PC-9 (cell line): ENCODE data around the gene IRAK2. TPM values are rescaled to one million over a fixed set of nuclear protein-coding genes. Genes with fewer than 3 reads are reported as not detected.

Experiments used
- BruUV-seq: library from RNA; stranded (reverse); fragments of 400-500 nt; replicated peaks from 2 replicates; lab custom pipeline; 2021; lab: Mats Ljungman, UMichigan
- CTCF ChIA-PET: fragments of 300-600 bp; sonication (Branson Sonifier 250); formaldehyde crosslinking; loops from one replicate; lab custom pipeline; 2022; ENCODE audit warnings: antibody characterized with exemption; lab: Charles Lee
- POLR2A ChIA-PET: fragments of 300-600 bp; sonication (Branson Sonifier 250); formaldehyde crosslinking; loops from one replicate; lab custom pipeline; 2022; ENCODE audit warnings: antibody characterized with exemption; ENCODE audit not compliant: unreplicated experiment; lab: Charles Lee
- DNase-seq, 2 experiments: peaks; one replicate each; pipeline versions ENCODE4 v3.0.0 to v3.0.0-alpha.2; 2015 to 2022; ENCODE audit warnings: mixed read lengths in 1 of 2
- H2AFZ ChIP-seq: fragments of 200-600 bp; sonication (generic); 2 replicates; pipeline ENCODE4 v1.8.1; 2017; ENCODE audit warnings: antibody characterized with exemption
- H3F3A ChIP-seq: fragments of 200-600 bp; sonication (generic); 2 replicates; pipeline ENCODE4 v1.8.1; 2017; ENCODE audit warnings: antibody characterized with exemption, mild to moderate bottlenecking, low read depth; ENCODE audit not compliant: insufficient read depth
- H3K27ac ChIP-seq: fragments of 200-600 bp; sonication (generic); 2 replicates; pipeline ENCODE4 v1.6.1; 2016; ENCODE audit warnings: mixed run types
- H3K27me3 ChIP-seq: fragments of 200-600 bp; sonication (generic); 2 replicates; pipeline ENCODE4 v1.6.1; 2016; ENCODE audit warnings: low read depth, mixed run types; ENCODE audit not compliant: insufficient read depth
- H3K36me3 ChIP-seq: fragments of 200-600 bp; sonication (generic); 2 replicates; pipeline ENCODE4 v1.6.1; 2016; ENCODE audit warnings: low read depth, mixed run types
- H3K4me1 ChIP-seq: fragments of 200-600 bp; sonication (generic); replicated peaks from 2 replicates; pipeline ENCODE4 v1.6.1; 2016; ENCODE audit warnings: mixed run types; ENCODE audit not compliant: insufficient read depth
- H3K4me2 ChIP-seq: fragments of 200-600 bp; sonication (generic); 2 replicates; pipeline ENCODE4 v1.6.1; 2017; ENCODE audit warnings: mixed run types
- H3K4me3 ChIP-seq: fragments of 200-600 bp; sonication (generic); 2 replicates; pipeline ENCODE4 v1.6.1; 2016; ENCODE audit warnings: mixed run types
- H3K79me2 ChIP-seq: fragments of 200-600 bp; sonication (generic); 2 replicates; pipeline ENCODE4 v1.6.1; 2017; ENCODE audit warnings: low read depth, mixed run types
- H3K9me2 ChIP-seq: fragments of 200-600 bp; sonication (generic); 2 replicates; pipeline ENCODE4 v1.8.1; 2017; ENCODE audit warnings: mild to moderate bottlenecking; ENCODE audit not compliant: insufficient read depth
- H3K9me3 ChIP-seq: fragments of 200-600 bp; sonication (generic); 2 replicates; pipeline ENCODE4 v1.8.1; 2016; ENCODE audit warnings: low read depth; ENCODE audit not compliant: insufficient read depth
- H4K20me1 ChIP-seq: fragments of 200-600 bp; sonication (generic); 2 replicates; pipeline ENCODE4 v1.8.1; 2017; ENCODE audit not compliant: insufficient read depth
- CTCF ChIP-seq: fragments of 200-600 bp; sonication (generic); conservative IDR thresholded peaks from 2 replicates; pipeline ENCODE4 v1.6.1; 2017; ENCODE audit warnings: mixed run types, antibody characterized with exemption, mild to moderate bottlenecking, moderate library complexity
- EZH2 ChIP-seq: fragments of 200-600 bp; sonication (generic); IDR thresholded peaks from 2 replicates; pipeline ENCODE4 v1.8.0; 2017; ENCODE audit warnings: antibody characterized with exemption, low read depth
- intact Hi-C: fragments of 100-400 bp; cut with micrococcal nuclease; formaldehyde crosslinking; loops from one replicate; pipeline ENCODE4 v1.10.0; 2022; ENCODE audit not compliant: unreplicated experiment
- total RNA-seq: library from RNA; stranded (reverse); gene quantifications from 2 replicates; pipeline ENCODE4 v1.2.3, GENCODE V29; 2021

Gene IRAK2
- total RNA-seq, 1 experiment from 2014 or later = 2.7 TPM

GRCh38 chr3:10178892-10179291 lies 14.2 kb downstream of the IRAK2 start:
- ChIA-PET CTCF (interaction anchor here (0.6 to 0.7 kb wide), 2 partner anchors 49 to 533 kb away, joined by 4 to 6 read pairs; no protein-coding TSS in a partner anchor), POLR2A (interaction anchor here (0.6 kb wide), 2 partner anchors 8 to 716 kb away, joined by 5 to 30 read pairs; no protein-coding TSS in a partner anchor)
- Histone ChIP-seq H3K79me2 (peaks cover 13% of the 10 kb centered on the region), H3K27me3 (no peaks in the 10 kb centered on the region), H4K20me1 (no peaks in the 10 kb centered on the region), H3K9me2 (no peaks in the 10 kb centered on the region), H3K4me3 (no peak overlapping the region), H3K27ac (no peak overlapping the region), H3K9me3 (no peaks in the 10 kb centered on the region), H3K36me3 (no peaks in the 10 kb centered on the region), H2AFZ (no peak overlapping the region), H3K4me2 (no peak overlapping the region), H3K4me1 (peaks cover 8% of the 10 kb centered on the region), H3F3A (peaks cover 6% of the 10 kb centered on the region; the same call in 1 of the 2 replicates)
- no TSS peak for BruUV-seq
- DNase-seq = no peak
- intact Hi-C loops = no loop called here
- TF ChIP-seq CTCF (no peak), EZH2 (no peak)

- ChIA-PET POLR2A (no interaction called here), CTCF (no interaction called here)
- H3K79me2 ChIP-seq = 0 out of 2 replicates have a peak, but pooled peaks cover 2% of the 10 kb centered on the region
- no peaks in the 10 kb centered on the region for H3K36me3 ChIP-seq
- H3F3A ChIP-seq = no peaks in the 10 kb centered on the region; the same call in 1 of the 2 replicates
- H3K4me2 ChIP-seq = no peak overlapping the region
- no peaks in the 10 kb centered on the region for H3K9me3 ChIP-seq
- no peak for DNase-seq
- no peaks in the 10 kb centered on the region for H4K20me1 ChIP-seq
- H3K9me2 ChIP-seq = no peaks in the 10 kb centered on the region
- no peaks in the 10 kb centered on the region for H3K4me1 ChIP-seq
- H3K27me3 ChIP-seq = no peaks in the 10 kb centered on the region
- no TSS peak for BruUV-seq
- no peak overlapping the region for H3K4me3 ChIP-seq
- intact Hi-C loops = no loop called here
- H3K27ac ChIP-seq = no peak overlapping the region
- H2AFZ ChIP-seq = no peak overlapping the region
- TF ChIP-seq EZH2 (no peak), CTCF (no peak)
Observed at GRCh38 chr3:10180289-10180688, 15.6 kb downstream of the IRAK2 start.

- no peaks in the 10 kb centered on the region for H3K9me3 ChIP-seq
- no peaks in the 10 kb centered on the region for H3K36me3 ChIP-seq
- no peaks in the 10 kb centered on the region for H3K27me3 ChIP-seq
- TF ChIP-seq CTCF (no peak), EZH2 (no peak)
- no peak overlapping the region for H3K4me2 ChIP-seq
- H3K4me3 ChIP-seq = no peak overlapping the region
- no peak for DNase-seq
- no peak overlapping the region for H2AFZ ChIP-seq
- no peaks in the 10 kb centered on the region for H3K79me2 ChIP-seq
- ChIA-PET CTCF (no interaction called here), POLR2A (no interaction called here)
- no TSS peak for BruUV-seq
- H4K20me1 ChIP-seq = no peaks in the 10 kb centered on the region
- H3K27ac ChIP-seq = no peak overlapping the region
- intact Hi-C loops = no loop called here
- no peaks in the 10 kb centered on the region for H3K9me2 ChIP-seq
- peaks cover 3% of the 10 kb centered on the region; the same call in 1 of the 2 replicates for H3F3A ChIP-seq
- no peaks in the 10 kb centered on the region for H3K4me1 ChIP-seq
Observed at GRCh38 chr3:10180738-10181295, 16.1 kb downstream of the IRAK2 start.
